Neuronal stem cell (in vitro differentiated cells): ENCODE data around the gene SULT1C4. TPM values are rescaled to one million over a fixed set of nuclear protein-coding genes. Genes with fewer than 3 reads are reported as not detected.

Experiments
- DNase-seq: peaks from one replicate; pipeline ENCODE4 v3.0.0-alpha.2; 2013; ENCODE audit warnings: low spot score
- H2AFZ ChIP-seq: one replicate; pipeline ENCODE4 v1.6.1; 2013; ENCODE audit warnings: mild to moderate bottlenecking, low read length, inconsistent platforms
- H2AK5ac ChIP-seq: 2 replicates; pipeline ENCODE4 v1.6.1; 2013; ENCODE audit warnings: low read depth, mild to moderate bottlenecking, inconsistent platforms, low read length, moderate library complexity, mixed read lengths
- H2BK120ac ChIP-seq: 2 replicates; pipeline ENCODE4 v1.6.1; 2013; ENCODE audit warnings: low read depth, mild to moderate bottlenecking, inconsistent platforms, low read length, moderate library complexity, mixed read lengths
- H2BK12ac ChIP-seq: one replicate; pipeline ENCODE4 v1.6.1; 2013; ENCODE audit warnings: low read length, inconsistent platforms
- H2BK15ac ChIP-seq: 2 replicates; pipeline ENCODE4 v1.6.1; 2013; ENCODE audit warnings: mild to moderate bottlenecking, low read length, inconsistent platforms, mixed read lengths
- H2BK5ac ChIP-seq: one replicate; pipeline ENCODE4 v1.6.1; 2013; ENCODE audit warnings: inconsistent platforms, mild to moderate bottlenecking, low read length, moderate library complexity
- H3K14ac ChIP-seq: one replicate; pipeline ENCODE4 v1.6.1; 2013; ENCODE audit warnings: low read length, inconsistent platforms
- H3K18ac ChIP-seq: 2 replicates; pipeline ENCODE4 v1.6.1; 2013; ENCODE audit warnings: low read length, inconsistent platforms
- H3K23ac ChIP-seq: 2 replicates; pipeline ENCODE4 v1.6.1; 2013; ENCODE audit warnings: low read depth, mild to moderate bottlenecking, mixed read lengths, low read length, inconsistent platforms; ENCODE audit not compliant: poor library complexity
- H3K27ac ChIP-seq: replicated peaks from 3 replicates; pipeline ENCODE4 v1.5.1; 2013; ENCODE audit warnings: low read length, inconsistent platforms
- H3K27me3 ChIP-seq, 3 experiments: 2 replicates each; pipeline ENCODE4 v1.6.1; 2013; ENCODE audit warnings: low read length in 3 of 3, mild to moderate bottlenecking in 2 of 3, inconsistent platforms in 1 of 3, low read depth in 1 of 3, mixed read lengths in 1 of 3, moderate library complexity in 1 of 3; ENCODE audit not compliant: control insufficient read depth in 3 of 3, insufficient read depth in 3 of 3
- H3K36me3 ChIP-seq, 2 donors: replicated peaks in 1 of 2; 2 replicates each; pipeline ENCODE4 v1.6.1; 2013; ENCODE audit warnings: low read length in 2 of 2; ENCODE audit not compliant: control insufficient read depth in 2 of 2, insufficient read depth in 2 of 2
- H3K4ac ChIP-seq: 2 replicates; pipeline ENCODE4 v1.6.1; 2013; ENCODE audit warnings: inconsistent platforms, mild to moderate bottlenecking, low read length, moderate library complexity
- H3K4me1 ChIP-seq, 2 donors: 1 replicate in 1 of 2; 2 replicates in 1 of 2; pipeline ENCODE4 v1.6.1; 2013; ENCODE audit warnings: low read length in 2 of 2, low read depth in 1 of 2; ENCODE audit not compliant: control insufficient read depth in 2 of 2, insufficient read depth in 1 of 2
- H3K4me2 ChIP-seq: one replicate; pipeline ENCODE4 v1.6.1; 2013; ENCODE audit warnings: mild to moderate bottlenecking, low read length, inconsistent platforms; ENCODE audit not compliant: insufficient read depth, poor library complexity, severe bottlenecking
- H3K4me3 ChIP-seq, 2 donors: 2 replicates each; pipeline ENCODE4 v1.5.1; 2013; ENCODE audit warnings: low read length in 2 of 2, mild to moderate bottlenecking in 2 of 2, inconsistent platforms in 1 of 2, moderate library complexity in 1 of 2
- H3K79me1 ChIP-seq: one replicate; pipeline ENCODE4 v1.6.1; 2013; ENCODE audit warnings: low read depth, mild to moderate bottlenecking, inconsistent platforms, low read length, moderate library complexity
- H3K9ac ChIP-seq: one replicate; pipeline ENCODE4 v1.6.1; 2013; ENCODE audit warnings: mild to moderate bottlenecking, low read depth, low read length, inconsistent platforms; ENCODE audit not compliant: poor library complexity
- H3K9me3 ChIP-seq, 2 donors: replicated peaks in 1 of 2; 2 replicates each; pipeline versions ENCODE3 to v1.6.1; 2013; ENCODE audit warnings: low read length in 2 of 2, mild to moderate bottlenecking in 2 of 2, inconsistent platforms in 1 of 2, low read depth in 1 of 2, mixed read lengths in 1 of 2, moderate library complexity in 1 of 2; ENCODE audit not compliant: control insufficient read depth in 2 of 2, insufficient read depth in 1 of 2
- H4K8ac ChIP-seq: one replicate; pipeline ENCODE4 v1.6.1; 2013; ENCODE audit warnings: low read depth, mild to moderate bottlenecking, inconsistent platforms, low read length, moderate library complexity
- H4K91ac ChIP-seq: one replicate; pipeline ENCODE4 v1.6.1; 2013; ENCODE audit warnings: low read length, low read depth, mild to moderate bottlenecking, inconsistent platforms; ENCODE audit not compliant: poor library complexity
- WGBS, 2 donors: extraction: QIAGEN DNeasy Blood & Tissue Kit; methylation state at CpG; one replicate each; pipeline ENCODE4 v1.1.7; 2013; ENCODE audit warnings: missing lambda C conversion rate in 2 of 2, mixed read lengths in 1 of 2; ENCODE audit not compliant: insufficient read length in 2 of 2, insufficient replicate concordance in 1 of 2; ENCODE audit errors: extremely low coverage in 2 of 2; 5-methylcytosine and 5-hydroxymethylcytosine counted together
- polyA plus RNA-seq, 2 experiments: library from polyadenylated mRNA; stranded (reverse); fragments of 200-250 nt; gene quantifications; one replicate each; pipeline ENCODE4 v1.2.3, GENCODE V29; 2013

SULT1C4 gene
- polyA plus RNA-seq (2013, experiment 1 of 2): 15.0 TPM
- polyA plus RNA-seq (2013, experiment 2 of 2): 15.4 TPM

DNA sequence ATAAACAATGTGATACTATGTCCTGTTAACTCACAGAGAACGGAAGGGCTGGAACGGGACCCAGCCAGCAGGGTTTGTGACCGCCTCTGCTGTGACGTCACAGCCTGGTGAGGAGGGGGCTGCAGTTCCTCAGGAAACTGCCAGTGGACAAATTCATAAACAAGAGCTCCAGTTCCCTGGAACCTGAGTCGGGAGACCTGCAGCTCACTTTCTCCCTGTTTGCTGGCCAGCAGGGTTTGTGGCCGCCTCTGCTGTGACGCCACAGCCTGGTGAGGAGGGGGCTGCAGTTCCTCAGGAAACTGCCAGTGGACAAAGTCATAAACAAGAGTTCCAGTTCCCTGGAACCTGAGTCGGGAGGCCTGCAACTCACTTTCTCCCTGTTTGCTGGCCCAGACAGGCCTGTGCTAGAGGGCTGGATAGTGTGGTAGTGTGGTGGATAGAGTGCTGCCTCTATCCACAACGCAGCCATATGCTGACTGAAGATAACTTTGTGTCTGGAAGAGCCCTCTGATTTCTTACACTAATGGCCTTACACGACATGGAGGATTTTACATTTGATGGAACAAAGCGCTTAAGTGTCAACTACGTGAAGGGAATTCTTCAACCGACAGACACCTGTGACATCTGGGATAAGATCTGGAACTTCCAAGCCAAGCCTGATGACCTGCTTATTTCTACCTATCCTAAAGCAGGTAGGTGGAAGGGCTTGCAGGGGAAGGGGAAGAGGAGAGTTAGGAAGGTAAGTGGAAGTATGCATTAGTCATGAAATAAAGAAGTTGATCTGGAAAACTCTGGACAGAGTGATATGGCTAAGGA, at the start of gene SULT1C4:
SULT1C4 (plus strand) TSS at position 140 of the 816 bp plus-strand sequence; CDS start at position 524, 384 bp downstream.
- Histone ChIP-seq H2AFZ (peak within 1 kb of the TSS; percentile 93), H3K4ac (peak within 1 kb of the TSS; percentile 18), H3K27me3 (no peaks in the 10 kb centered on the region), H2AK5ac (no peak within 1 kb of the TSS), H3K79me1 (no peaks in the 10 kb centered on the region), H4K8ac (no peak within 1 kb of the TSS), H3K4me1 (peaks cover 10 to 14% of the 10 kb centered on the region in 2 donors), H3K9ac (no peak within 1 kb of the TSS), H3K4me3 (peak within 1 kb of the TSS; percentile 45 to 69), H4K91ac (no peak within 1 kb of the TSS), H2BK5ac (no peak within 1 kb of the TSS), H2BK120ac (peak within 1 kb of the TSS; percentile 30), H2BK15ac (no peak within 1 kb of the TSS), H3K23ac (no peak within 1 kb of the TSS), H3K36me3 (peaks cover 0 to 12% of the 10 kb centered on the region in 2 donors), H2BK12ac (peak within 1 kb of the TSS; percentile 42), H3K9me3 (no peaks in the 10 kb centered on the region), H3K4me2 (peak within 1 kb of the TSS; percentile 32), H3K18ac (peak within 1 kb of the TSS; percentile 67), H3K14ac (no peak within 1 kb of the TSS), H3K27ac (peak within 1 kb of the TSS; percentile 64)
- peak; percentile 64 for DNase-seq
- no CpG with 5 or more reads among the region's 13 CpGs for WGBS, 2 donors

DNA sequence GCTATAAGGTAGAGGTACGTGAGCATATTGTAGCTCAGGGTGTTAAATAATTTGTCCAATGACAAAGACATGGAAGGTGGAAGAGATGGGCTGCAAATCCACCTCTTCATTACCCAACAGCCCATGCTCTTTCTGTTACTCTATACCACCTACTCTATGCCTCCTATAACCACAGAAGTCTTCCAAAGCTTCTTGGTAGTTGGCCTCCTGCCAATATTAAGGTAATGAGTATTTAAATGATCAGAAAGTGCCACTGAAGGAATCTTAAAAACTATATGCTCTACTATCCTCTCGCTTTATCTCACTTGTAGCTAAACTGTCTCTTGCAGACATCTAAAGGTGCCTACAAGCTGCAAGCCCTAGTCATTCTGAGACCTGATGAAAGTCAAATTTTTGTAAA, 48.0 kb upstream of the SULT1C4 start:
- Histone ChIP-seq H3K27me3 (peaks cover 0 to 5% (median 0%) of the 10 kb centered on the region in 3 experiments), H3K36me3 (no peaks in the 10 kb centered on the region), H2BK120ac (no peak overlapping the region), H2AK5ac (no peak overlapping the region), H3K4me1 (no peaks in the 10 kb centered on the region), H2AFZ (no peak overlapping the region), H2BK12ac (no peak overlapping the region), H2BK15ac (no peak overlapping the region), H3K4me2 (no peak overlapping the region), H3K18ac (no peak overlapping the region), H3K23ac (no peak overlapping the region), H4K8ac (no peak overlapping the region), H3K4me3 (no peak overlapping the region), H3K4ac (no peak overlapping the region), H4K91ac (no peak overlapping the region), H3K14ac (no peak overlapping the region), H3K9ac (no peak overlapping the region), H3K79me1 (no peaks in the 10 kb centered on the region), H3K27ac (no peak overlapping the region), H3K9me3 (no peaks in the 10 kb centered on the region), H2BK5ac (no peak overlapping the region)
- DNase-seq: no peak
- WGBS, 2 donors: no CpG with 5 or more reads among the region's 2 CpGs

DNA sequence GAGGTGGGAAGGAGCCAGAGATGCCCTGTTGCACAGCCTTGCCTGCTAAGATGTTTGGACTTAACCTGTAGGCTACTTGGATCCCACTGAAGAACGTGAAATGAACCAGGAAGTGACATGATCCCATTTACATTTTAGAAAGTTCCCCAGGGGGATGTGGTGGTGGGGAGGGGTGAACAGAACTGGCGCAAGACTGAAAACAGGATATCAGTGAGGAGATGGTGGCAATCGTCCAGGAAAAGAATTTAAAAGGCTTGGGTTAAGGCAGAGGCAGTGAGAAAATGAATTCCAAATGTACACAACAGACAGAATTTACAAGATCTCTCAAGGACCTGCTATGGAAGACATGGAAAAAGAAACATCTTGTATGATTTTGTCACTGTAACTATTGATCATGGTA, 46.8 kb upstream of the SULT1C4 start:
- H3K9ac ChIP-seq: no peak overlapping the region
- H3K27ac ChIP-seq: no peak overlapping the region
- no CpG with 5 or more reads among the region's 3 CpGs for WGBS, 2 donors
- H3K4ac ChIP-seq: no peak overlapping the region
- no peak overlapping the region for H2AK5ac ChIP-seq
- no peak overlapping the region for H3K4me2 ChIP-seq
- no peak overlapping the region for H2BK15ac ChIP-seq
- H3K79me1 ChIP-seq: no peaks in the 10 kb centered on the region
- H3K18ac ChIP-seq: no peak overlapping the region
- no peak overlapping the region for H3K4me3 ChIP-seq
- no peak overlapping the region for H4K91ac ChIP-seq
- H2BK12ac ChIP-seq: no peak overlapping the region
- no peaks in the 10 kb centered on the region for H3K9me3 ChIP-seq
- H3K23ac ChIP-seq: no peak overlapping the region
- no peak overlapping the region for H2BK120ac ChIP-seq
- no peaks in the 10 kb centered on the region for H3K4me1 ChIP-seq
- no peak overlapping the region for H2BK5ac ChIP-seq
- no peak overlapping the region for H4K8ac ChIP-seq
- H3K36me3 ChIP-seq: no peaks in the 10 kb centered on the region
- H3K14ac ChIP-seq: no peak overlapping the region
- no peak for DNase-seq
- no peak overlapping the region for H2AFZ ChIP-seq
- peaks cover 0 to 5% (median 0%) of the 10 kb centered on the region in 3 experiments for H3K27me3 ChIP-seq

DNA sequence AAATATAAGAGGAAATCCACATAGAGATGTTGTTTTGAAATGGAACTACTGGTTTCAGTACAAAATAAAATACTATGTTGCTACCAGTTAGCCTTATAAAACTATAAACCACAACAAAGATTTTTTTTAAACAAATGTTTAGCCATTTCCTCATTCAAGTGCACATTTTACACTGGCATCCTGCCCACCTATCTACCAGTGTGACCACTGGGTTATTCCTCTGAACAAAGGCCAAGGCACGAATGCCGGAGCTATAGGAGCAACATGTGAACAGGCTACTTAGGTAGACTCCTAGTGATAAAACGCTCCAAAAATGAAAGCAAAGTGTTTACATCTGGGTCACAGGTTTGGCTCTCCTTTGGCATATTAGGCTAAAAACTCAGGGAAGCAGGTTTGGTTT, 31.8 kb upstream of the SULT1C4 start:
- H2BK120ac ChIP-seq: no peak overlapping the region

More for the DNA sequence above, 31.8 kb upstream of the SULT1C4 start:
- Histone ChIP-seq H4K8ac (no peak overlapping the region), H2BK15ac (no peak overlapping the region), H3K4me1 (no peaks in the 10 kb centered on the region), H3K14ac (no peak overlapping the region), H3K9me3 (no peaks in the 10 kb centered on the region), H3K79me1 (no peaks in the 10 kb centered on the region), H2AFZ (no peak overlapping the region), H3K27me3 (peaks cover 0 to 30% (median 0%) of the 10 kb centered on the region in 3 experiments), H3K36me3 (no peaks in the 10 kb centered on the region), H3K27ac (no peak overlapping the region), H2BK5ac (no peak overlapping the region), H3K4me2 (no peak overlapping the region), H3K18ac (no peak overlapping the region), H3K23ac (no peak overlapping the region), H3K4ac (no peak overlapping the region), H2BK12ac (no peak overlapping the region), H4K91ac (no peak overlapping the region), H3K9ac (no peak overlapping the region), H3K4me3 (no peak overlapping the region), H2AK5ac (no peak overlapping the region)
- WGBS, 2 donors: no CpG with 5 or more reads among the region's 3 CpGs
- no peak for DNase-seq
